Measurements from ENCODE around the gene ZNF775.

ZNF775 gene

GRCh38 chr7:150420242-150420641, 41.1 kb downstream of the ZNF775 start:
- TF ChIP-seq CTCF (IDR thresholded peaks at IDR 0.05): no peak

GRCh38 chr7:150420987-150421674, 42.0 kb downstream of the ZNF775 start:
- peak; percentile 89 for TF ChIP-seq CTCF (IDR thresholded peaks at IDR 0.05)

GRCh38 chr7:150421831-150422230, 42.7 kb downstream of the ZNF775 start:
- no peak for TF ChIP-seq CTCF (IDR thresholded peaks at IDR 0.05)

GRCh38 chr7:150425670-150426069, 46.5 kb downstream of the ZNF775 start:
- no peak for TF ChIP-seq CTCF (IDR thresholded peaks at IDR 0.05)

GRCh38 chr7:150428671-150429451, 49.7 kb downstream of the ZNF775 start:
- TF ChIP-seq CTCF (IDR thresholded peaks at IDR 0.05): no peak

GRCh38 chr7:150429699-150430098, 50.6 kb downstream of the ZNF775 start:
- no peak for TF ChIP-seq CTCF (IDR thresholded peaks at IDR 0.05)

GRCh38 chr7:150430465-150431085, 51.4 kb downstream of the ZNF775 start:
- TF ChIP-seq CTCF (IDR thresholded peaks at IDR 0.05): no peak
